GM18907 (cell line): ENCODE results near the gene MRPL21.
"Not testable (repeated sequence)": the region's sequence is repeated elsewhere in the genome, so short reads cannot be mapped to it uniquely, and the experiment has no call there.

Source experiments
- ATAC-seq: cut with Tn5 transposase; IDR thresholded peaks from one replicate; pipeline ENCODE4 v1.9.1; 2021; ENCODE audit warnings: mild to moderate bottlenecking, moderate library complexity; ENCODE audit not compliant: unreplicated experiment

MRPL21 gene

DNA sequence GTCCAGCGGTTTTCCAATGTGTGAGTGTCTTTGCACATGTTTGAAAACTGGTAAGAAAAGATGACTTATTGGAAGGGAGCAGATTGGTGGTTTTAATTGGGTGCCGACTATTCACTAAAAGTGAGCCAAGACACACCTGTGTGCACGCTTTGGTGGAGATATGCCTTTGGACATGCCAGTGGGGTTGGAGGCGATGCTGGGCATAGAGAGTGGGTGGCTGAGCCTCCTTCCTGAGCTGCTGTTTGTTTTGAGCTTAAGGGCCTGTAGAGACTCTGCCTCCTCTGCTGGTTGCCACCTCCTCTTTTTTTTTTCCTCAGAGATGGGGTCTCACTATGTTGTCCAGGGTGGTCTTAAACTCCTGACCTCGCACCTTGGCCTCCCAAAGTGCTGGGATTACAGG lies 9.6 kb upstream of the MRPL21 start:
- no peak for ATAC-seq

- no peak for ATAC-seq
These were observed 8.6 kb upstream of the MRPL21 start for GRCh38 chr11:68912254-68912653.

DNA sequence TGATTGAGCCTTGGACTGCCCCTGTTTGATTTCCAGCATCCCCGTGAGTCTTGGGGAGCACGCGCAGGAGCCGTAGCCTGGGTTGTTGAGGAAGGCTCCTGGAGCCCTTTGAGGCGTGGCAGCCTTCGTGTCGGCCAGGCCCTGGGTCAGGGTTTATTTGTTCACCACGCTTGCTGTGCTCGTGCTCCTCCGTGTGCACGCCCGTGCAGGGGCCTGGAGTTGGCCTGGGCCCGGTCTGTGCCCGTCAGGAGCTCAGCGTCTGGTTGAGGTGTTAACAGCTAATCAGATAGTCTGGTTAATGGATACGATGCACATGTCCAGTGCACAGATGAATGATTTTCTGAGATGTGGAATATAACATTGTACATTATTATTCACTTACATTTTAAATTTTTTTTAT lies 8.1 kb upstream of the MRPL21 start:
- ATAC-seq = no peak

GRCh38 chr11:68910965-68911364 lies 7.3 kb upstream of the MRPL21 start:
- ATAC-seq = no peak

DNA sequence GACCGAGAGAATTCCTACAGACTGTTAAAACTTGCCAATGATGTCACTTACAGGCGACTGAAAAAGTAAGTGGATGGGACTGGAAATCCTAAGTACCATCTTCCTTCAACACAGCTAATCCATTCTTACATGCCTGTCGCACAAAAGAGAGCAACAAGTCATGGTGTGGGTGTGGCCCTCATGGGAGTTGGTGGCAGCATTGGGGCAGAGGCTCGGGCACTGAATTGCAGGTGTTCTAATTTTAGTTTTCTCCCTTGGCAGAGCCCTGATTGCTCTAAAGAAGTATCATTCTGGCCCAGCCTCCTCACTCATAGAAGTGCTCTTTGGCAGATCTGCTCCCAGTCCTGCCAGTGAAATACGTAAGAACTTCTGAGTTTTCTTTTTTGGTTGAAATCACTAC lies 4.6 kb upstream of the MRPL21 start:
- ATAC-seq = no peak

DNA sequence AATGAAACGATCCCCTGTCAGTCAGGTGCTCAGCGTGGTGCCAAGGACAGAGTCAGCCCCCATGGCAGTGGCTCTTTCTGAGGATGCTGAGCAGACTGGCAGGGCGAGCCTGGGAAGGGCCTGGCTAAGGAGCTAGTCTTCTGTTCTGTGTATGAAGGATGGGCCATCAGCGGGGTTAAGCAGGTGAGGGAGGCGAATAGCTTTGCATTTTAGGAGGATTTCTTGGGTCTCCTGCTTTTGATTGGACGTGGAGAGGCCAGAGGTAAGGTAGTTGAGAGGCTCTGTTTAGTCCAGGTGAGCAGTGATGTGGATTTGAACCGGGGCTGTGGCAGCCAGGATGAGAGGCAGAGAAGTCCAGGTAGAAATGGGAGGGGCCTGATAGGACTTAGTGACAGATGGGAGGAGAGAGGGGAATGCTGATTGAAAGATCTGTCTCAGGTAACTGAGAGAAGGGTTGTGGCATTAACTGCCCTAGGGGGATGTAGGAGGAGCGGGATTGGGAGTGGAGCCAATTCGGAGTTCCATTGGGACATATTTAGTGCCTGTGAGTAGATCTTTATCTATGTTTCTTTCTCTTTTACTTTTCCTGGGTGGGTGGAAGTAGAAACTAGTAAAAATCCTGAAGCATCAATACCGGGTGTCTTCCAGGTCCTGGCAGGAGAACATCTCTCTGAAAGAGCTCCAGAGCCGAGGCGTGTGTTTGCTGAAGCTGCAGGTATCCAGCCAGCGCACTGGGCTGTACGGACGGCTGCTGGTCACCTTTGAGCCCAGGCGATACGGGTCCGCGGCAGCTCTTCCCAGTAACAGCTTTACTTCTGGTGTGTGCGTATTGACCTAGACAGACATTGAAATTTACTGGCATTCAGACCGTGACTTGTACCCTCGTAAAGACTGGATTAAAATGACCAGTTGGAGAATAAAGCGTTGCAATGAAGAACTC lies 2.1 kb upstream of the MRPL21 start:
- no peak for ATAC-seq

- peak; percentile 14 for ATAC-seq
These were observed 716 bp upstream of the MRPL21 start for GRCh38 chr11:68904248-68904847.

GRCh38 chr11:68900835-68901381 lies 2.7 kb downstream of the MRPL21 start:
- no peak for ATAC-seq

DNA sequence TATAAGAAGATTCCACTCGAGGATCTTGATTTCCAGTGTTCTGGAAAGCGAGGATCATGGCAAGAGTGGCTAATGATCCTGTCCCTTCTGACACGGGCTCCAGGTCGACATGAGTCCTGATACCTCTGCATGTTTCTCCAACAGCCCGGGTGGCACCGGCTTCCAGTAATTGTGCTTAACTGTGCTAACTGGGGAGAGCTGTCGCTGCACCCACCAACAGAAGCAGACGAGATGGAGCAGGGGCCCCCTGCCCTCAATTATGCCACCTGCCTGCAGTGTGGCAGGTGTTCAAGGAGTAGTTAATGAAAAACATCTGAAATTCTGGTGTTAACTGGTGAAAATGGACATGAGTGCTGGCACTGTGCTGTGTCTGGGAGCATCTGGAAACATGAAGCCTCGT lies 6.2 kb downstream of the MRPL21 start:
- no peak for ATAC-seq

- ATAC-seq = no peak
These were observed 7.3 kb downstream of the MRPL21 start for GRCh38 chr11:68896171-68896959.

DNA sequence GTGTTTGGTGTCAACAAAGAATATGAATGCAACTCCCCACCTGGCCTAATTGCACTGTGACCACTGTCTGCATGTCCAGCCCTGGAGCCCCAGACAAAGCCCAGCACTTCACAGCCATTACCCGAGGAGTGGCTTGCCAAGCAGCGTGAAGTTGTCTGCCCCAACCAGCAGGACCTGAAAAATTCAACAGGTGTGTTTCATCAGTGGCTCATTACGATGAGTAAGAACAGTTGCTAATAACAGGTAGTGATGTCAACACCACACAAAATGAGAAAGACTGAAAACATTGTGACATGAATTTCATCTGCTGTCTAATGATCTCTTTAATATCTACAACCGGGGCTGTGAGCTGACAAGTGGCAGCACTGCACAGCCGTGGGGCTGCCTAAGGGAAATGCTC lies 10.3 kb downstream of the MRPL21 start:
- no peak for ATAC-seq

- no peak for ATAC-seq
These were observed 11.1 kb downstream of the MRPL21 start for GRCh38 chr11:68892576-68892975.

- no peak for ATAC-seq
These were observed 12.2 kb downstream of the MRPL21 start for GRCh38 chr11:68891351-68891948.

GRCh38 chr11:68890490-68891231 lies 13.0 kb downstream of the MRPL21 start:
- no peak for ATAC-seq

- ATAC-seq = no peak
These were observed 13.6 kb downstream of the MRPL21 start for GRCh38 chr11:68889948-68890446.

GRCh38 chr11:68884827-68885226 lies 18.8 kb downstream of the MRPL21 start:
- ATAC-seq = not testable (repeated sequence)

- no peak for ATAC-seq
These were observed 21.2 kb downstream of the MRPL21 start for GRCh38 chr11:68882391-68882790.

DNA sequence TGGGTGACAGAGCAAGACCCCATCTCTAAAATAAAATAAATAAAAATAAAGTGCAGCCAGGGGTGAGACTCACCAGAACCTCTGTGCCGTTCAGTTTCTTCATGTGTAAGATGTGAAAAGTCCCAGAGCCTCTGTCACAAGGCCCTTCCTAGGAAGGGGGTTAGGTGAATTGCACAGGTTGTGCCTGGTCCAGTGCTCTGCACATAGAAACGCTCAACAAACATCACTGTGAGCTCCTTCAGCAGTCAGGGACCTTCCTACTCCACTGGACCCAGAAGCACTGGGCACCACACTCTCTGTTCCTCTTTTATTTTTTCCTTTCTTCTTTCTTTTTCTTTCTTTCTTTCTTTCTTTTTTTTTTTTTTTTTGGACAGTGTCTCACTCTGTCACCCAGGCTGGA lies 22.3 kb downstream of the MRPL21 start:
- no peak for ATAC-seq

DNA sequence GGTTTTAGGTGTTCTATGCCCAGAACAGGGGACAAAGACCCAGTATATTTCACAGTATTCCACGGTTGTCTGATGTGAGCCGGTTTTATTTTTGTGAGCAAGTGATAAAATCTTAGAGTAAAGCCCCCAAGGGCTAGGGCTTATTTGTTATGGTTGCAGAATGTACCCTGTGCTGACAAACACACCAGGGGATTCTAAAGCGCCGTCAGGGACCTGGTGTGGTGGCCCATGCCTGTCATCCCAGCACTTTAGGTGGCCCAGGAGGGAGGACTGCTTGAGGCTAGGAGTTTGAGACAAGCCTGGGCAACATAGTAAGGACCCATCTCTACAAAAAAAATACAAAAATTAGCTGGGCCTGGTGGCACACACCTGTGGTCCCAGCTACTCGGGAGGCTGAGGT lies 22.8 kb downstream of the MRPL21 start:
- ATAC-seq = no peak

DNA sequence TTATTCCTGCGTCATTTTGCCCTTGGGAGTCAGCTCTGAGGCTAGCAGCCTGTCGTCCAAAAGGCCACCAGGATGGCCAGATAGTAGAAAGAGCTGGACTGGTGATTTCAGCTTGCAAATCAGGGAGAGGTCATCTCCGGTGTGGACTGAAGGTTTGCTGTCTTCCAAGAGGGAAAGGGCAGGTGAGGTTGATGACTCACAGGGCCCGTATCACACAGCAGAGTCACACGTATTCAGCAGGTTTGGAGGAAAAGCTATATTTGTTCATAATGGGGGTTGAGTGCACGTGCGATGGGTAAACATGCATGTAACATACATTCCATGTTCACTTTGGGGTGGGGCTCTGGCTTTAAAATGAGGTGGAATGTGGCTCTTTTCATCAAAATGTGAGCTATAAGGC lies 25.6 kb downstream of the MRPL21 start:
- no peak for ATAC-seq
